Measurements from ENCODE around the gene TAPT1.
"Not testable (repeated sequence)": the region's sequence is repeated elsewhere in the genome, so short reads cannot be mapped to it uniquely, and the experiment has no call there.

TAPT1 gene

DNA sequence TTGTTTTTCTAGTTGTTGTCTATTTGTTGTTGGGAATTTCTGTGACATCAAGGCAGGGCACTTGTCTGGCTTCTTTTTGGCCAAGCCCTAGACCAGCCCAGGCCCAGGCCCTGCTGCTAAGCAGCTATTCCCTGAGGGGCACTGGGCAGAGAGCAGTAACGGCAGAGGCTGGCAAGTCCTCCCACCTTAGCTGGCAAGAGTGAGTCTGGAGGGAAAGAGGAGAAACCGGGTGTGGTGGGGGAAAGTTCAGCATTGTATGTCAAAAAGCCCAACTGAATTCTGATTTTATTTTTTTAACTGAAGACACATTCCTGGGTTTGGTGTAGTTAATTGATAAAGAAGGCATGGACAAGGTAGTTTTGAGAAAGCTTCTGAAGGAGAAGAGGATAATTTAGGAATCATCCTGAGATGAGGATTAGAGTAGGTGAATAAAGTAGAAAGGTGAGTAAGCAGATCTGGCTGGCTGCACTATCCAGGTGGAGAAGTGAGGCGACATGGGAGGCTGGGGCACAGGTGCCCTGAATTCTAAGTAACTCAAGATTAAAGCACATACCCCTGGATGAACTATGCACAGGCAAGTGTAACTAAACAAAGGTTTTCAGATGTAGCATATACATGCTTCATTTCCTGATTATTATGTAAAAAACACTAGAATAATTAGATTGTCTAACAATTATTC is 57.4 kb downstream of the TAPT1 start:
- no peak for DNase-seq

- DNase-seq = no peak
Measured at GRCh38 chr4:16168144-16168543, 58.1 kb downstream of the TAPT1 start.

- no peak for DNase-seq
Measured at GRCh38 chr4:16165931-16166330, 60.3 kb downstream of the TAPT1 start.

- DNase-seq = no peak
Measured at GRCh38 chr4:16162891-16163290, 63.4 kb downstream of the TAPT1 start.

GRCh38 chr4:16161851-16162408 is 64.3 kb downstream of the TAPT1 start:
- no peak for DNase-seq

- no peak for DNase-seq
Measured at GRCh38 chr4:16160457-16160856, 65.8 kb downstream of the TAPT1 start.

DNA sequence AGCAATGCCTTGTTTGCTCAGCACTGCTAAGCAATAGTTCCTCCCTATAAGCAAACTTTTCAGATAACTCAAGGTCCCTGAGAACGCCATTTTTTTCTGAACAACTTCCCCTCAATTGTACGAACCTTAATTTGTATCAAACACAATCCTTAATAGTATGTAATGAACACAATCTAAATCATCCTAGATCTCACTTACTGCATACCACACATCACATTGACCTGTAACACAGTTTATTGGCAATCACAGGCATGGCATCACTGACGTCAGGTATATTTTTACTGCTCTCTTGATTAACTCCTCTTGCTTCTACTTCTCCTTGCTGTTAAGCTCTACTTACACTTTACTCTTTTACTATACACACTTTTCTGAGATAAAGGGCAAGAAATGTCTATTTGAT is 67.0 kb downstream of the TAPT1 start:
- no peak for DNase-seq

DNA sequence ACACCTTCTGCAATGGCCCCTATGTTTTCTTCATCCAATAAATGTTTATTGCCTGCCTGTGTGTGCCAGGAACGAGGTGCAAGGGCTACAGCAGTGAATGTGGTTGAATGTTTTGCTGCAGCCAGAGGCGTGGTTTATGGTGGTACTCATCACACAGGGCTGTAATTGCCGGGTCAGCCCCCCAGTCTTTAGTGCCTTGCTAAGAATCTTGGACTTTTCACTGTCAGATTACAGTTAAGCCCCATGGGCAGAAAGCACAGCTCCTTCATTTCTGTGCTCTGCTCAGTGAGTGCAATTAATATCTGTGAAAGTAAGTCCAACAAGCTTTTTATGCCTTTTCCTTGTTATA is 67.8 kb downstream of the TAPT1 start:
- no peak for DNase-seq

GRCh38 chr4:16157609-16158503 is 68.4 kb downstream of the TAPT1 start:
- DNase-seq = no peak

DNA sequence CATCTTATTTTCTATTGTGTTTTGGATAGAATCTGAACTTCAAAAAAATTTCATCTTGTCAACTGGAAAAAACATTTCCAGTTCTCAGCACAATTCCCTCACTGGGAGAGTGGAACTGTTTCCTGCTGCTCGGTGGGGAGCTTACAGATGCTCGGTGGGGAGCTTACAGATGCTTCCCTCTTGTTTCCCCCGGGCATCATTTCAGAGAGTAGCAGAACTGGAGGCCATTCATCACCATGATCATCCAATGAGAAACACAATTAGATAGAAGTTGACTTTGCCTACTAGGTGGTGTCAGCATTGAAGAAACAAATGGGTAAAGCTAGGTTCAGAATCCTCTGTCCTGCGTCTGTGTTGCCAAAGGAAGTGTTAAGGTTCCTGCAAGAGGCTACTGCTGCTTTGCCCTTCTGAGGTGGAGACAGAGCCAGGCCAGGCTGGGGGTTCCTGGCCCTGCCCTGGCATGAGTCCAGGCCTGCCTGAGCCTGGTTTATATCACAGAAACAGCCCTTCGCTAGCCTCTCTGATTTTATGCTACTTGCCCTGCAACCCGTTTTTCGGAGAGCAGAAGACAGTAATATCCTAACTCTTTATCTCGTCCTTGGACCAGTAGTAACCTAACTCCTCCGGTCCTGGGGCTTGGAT is 70.6 kb downstream of the TAPT1 start:
- no peak for DNase-seq

GRCh38 chr4:16154451-16154850 is 71.8 kb downstream of the TAPT1 start:
- DNase-seq = no peak

GRCh38 chr4:16150716-16151115 is 75.6 kb downstream of the TAPT1 start:
- no peak for DNase-seq

GRCh38 chr4:16144913-16145312 is 81.4 kb downstream of the TAPT1 start:
- not testable (repeated sequence) for DNase-seq

DNA sequence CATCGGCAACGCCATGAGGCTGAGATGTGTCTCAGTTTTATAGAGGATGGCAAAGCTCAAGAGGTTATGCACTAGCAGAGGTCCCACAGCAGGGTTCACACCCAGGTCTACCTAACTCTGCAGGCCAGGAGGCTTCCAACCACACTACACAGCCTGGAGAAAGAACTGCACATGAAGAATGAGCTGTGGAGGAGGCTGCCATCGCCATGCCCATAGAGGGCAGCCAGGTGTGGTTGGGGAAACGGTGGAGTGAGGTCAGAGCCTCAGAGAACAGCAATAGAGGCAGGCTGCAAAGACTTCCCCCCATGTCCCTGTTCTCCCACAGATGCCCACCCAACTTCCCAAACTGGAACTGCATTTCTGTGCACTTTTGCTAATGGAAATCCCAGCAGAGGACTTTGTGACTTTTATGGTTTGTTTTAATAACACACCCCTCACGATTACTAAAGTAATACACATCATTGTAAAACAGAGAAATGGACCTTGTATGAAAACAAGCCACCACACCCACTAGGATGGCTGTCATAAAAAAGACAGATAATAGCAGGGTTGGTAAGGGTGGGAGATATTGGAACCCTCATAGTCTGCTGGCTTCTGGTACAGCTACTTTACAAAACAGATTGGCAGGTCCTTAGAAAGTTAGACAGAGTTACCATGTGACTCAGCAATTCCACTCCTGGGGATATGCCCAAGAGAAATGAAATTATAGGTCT is 83.5 kb downstream of the TAPT1 start:
- no peak for DNase-seq

GRCh38 chr4:16140879-16141249 is 85.4 kb downstream of the TAPT1 start:
- no peak for DNase-seq

DNA sequence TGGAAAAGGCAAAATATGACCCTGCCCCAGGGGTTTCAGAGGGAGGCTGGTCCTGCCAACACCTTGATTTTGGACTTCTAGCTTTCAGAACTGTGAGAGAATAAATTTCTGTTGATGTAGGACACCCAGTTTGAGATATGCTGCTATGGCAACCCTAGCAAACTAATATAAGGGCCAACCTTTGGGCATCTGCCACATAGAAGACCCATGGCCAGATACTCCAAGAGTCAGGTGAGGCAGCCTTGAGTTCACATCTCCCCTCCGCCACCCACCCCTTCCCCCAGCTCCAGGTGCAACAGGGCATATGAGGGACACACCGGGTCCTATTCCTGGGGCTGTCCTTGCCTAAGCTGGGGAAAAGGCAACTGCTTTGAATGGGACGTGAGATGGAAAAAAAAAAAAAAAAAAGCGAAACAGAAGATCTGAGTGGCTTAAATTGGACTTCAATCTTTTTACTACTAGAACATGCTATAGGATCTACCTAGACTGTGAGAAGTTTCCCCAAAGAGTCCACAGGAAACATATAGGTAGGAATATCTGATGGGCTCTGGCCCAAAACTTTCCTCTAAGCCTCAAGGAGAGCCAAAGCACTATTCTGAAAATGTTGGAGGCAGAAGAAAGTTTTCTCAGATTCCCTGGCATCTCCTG is 85.9 kb downstream of the TAPT1 start:
- no peak for DNase-seq

DNA sequence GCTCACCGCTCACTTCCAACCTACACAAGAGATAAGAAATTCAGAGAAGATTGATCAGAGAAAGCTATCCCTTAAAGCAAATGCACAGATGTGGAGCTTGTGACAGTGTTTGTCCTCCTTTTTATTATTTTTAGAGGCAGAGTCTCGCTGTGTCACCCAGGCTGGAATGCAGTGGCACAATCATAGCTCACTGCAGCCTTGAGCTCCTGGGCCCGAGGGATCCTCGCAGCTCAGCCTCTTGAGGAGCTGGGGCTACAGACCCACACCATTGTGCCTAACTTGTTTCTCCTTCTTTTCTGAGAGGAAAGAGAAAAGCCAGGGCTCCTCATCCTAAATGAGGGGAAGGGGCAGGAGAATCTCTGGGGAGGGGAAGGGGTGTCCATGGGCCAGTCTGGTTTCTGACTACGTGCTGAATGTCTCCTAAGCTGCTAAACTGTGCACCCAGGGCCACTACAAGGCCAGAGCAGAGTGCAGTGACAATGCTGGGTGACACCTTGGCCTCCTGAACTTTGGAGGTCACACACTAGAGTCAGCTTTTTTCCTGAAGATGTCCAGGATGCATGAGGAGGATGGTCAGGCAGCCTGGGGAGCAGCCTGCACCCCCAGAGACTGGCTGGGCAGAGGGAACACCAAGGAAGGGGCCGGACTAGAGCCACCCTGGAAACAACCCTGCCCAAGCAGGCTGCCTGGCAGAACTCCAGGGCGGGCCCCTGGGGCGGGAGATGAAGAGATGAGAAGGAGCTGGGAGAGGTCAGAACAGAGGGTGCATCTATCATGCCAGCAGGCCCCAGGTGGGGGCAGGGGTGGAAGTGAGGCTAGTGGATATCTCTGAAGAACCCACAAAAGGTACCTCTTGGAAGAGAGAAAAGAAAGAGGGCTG is 87.0 kb downstream of the TAPT1 start:
- DNase-seq = no peak

DNA sequence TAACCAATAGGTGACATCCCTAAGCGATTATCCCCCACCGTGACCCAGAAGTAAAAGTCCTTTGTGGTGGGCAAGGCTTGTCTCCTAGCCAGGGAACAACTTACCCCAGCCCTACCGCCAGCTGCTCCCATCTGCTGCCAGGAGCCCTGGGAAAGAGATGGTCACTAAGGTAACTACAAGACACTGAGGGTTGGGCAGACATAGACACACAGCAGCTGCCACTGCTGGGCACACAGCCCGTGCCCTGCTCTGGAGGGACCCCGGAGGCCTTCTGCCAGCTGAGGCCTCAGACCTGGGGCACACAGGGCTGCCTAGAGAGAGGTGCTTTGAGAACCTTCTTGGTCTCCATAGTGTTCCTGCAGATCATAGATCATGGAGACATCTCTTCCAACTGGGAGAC is 89.4 kb downstream of the TAPT1 start:
- no peak for DNase-seq

DNA sequence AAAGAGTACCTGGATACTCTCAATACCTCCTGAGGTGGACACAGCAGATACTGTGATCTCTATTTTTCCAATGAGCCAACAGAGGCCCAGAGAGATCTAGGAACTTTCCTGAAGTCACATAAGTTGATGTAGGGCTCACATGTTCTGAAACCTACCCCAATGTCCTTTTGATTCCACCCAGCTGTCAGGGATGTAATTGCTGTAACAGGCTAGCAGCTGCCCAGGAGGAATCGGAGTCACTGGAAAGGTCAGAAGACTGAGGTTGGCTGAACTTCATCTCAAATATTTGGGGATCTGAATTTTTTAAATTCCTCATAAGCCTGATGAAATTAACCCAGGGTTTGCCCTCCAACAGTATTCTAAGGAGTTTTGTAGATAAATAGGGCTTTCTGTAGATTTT is 90.0 kb downstream of the TAPT1 start:
- DNase-seq = no peak

DNA sequence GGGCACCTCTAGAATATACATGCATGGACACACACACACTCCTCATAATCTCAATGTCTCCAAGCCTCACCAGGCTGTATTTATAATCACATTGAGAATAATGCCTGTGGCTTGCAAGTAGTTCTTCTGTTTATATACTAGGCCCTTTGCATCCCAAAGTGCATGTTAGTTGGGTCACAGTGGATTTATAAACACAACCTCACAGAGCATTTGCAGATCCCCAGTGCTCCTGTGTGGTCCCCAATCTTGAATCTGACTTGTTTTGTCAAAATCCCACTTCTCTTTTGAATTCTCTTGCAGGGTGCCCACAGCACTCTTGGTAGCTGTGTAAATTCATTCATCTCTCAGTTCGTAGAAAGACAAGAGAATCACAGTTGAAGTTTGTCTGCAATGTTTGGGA is 92.9 kb downstream of the TAPT1 start:
- no peak for DNase-seq

DNA sequence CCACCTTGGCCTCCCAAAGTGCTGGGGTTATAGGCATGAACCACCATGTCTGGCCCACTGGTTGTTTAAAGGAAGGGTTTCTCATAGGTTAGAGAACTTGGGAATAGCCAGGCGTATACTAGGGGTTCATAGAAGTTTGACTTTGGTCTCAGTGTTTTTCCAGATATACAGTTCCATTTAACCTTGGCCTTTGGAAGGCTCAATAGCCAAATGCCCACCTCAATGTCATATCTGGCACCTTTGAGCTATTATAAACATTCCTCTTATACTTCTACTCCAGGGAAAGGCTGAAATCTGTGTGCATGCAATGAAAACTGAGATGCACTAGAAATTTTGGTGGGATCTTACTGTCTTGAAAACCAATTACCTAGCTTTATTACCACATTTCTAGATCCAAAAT is 95.0 kb downstream of the TAPT1 start:
- DNase-seq = no peak

- DNase-seq = no peak
Measured at GRCh38 chr4:16129336-16129735, 96.9 kb downstream of the TAPT1 start.

Data from CD4-positive, alpha-beta T cell treated with Interleukin-17A for 1 hour (primary cell).